Adrenal gland (tissue), 12 donors: ENCODE measurements around the gene TMSB10. TPM values are rescaled to one million over a fixed set of nuclear protein-coding genes. Genes with fewer than 3 reads are reported as not detected.
"Not testable (repeated sequence)": the region's sequence is repeated elsewhere in the genome, so short reads cannot be mapped to it uniquely, and the experiment has no call there.

Source experiments
- DNase-seq, 7 donors: peaks; one replicate each; pipeline ENCODE4 v3.0.0-alpha.2; 2019 to 2020
- H3K27ac ChIP-seq, 5 donors: fragments of 200-600 bp; sonication (generic) in 4 of 5; 1 replicate in 3 of 5; 2 replicates in 2 of 5; pipeline versions ENCODE4 v1.5.1 to v1.8.0; 2016 to 2020; ENCODE audit warnings: mild to moderate bottlenecking in 1 of 5
- H3K27me3 ChIP-seq: fragments of 200-600 bp; 2 replicates; pipeline ENCODE4 v1.8.0; 2021
- H3K36me3 ChIP-seq, 2 donors: fragments of 200-600 bp; replicated peaks in 1 of 2; 1 replicate in 1 of 2; 2 replicates in 1 of 2; pipeline versions ENCODE4 v1.5.1 to v1.8.0; 2018 to 2022
- H3K4me1 ChIP-seq, 2 donors: fragments of 200-600 bp; replicated peaks in 1 of 2; 1 replicate in 1 of 2; 2 replicates in 1 of 2; pipeline versions ENCODE4 v1.5.1 to v1.8.0; 2018 to 2021
- H3K4me3 ChIP-seq, 4 donors: fragments of 200-600 bp; sonication (generic) in 3 of 4; one replicate each; pipeline ENCODE4 v1.5.1; 2016 to 2018
- H3K9me3 ChIP-seq, 3 donors: fragments of 200-600 bp; sonication (generic) in 1 of 3; replicated peaks in 1 of 3; 1 replicate in 2 of 3; 2 replicates in 1 of 3; pipeline versions ENCODE4 v1.5.1 to v1.8.0; 2016 to 2021
- POLR2A ChIP-seq, 2 donors: fragments of 450-650 bp; IDR thresholded peaks; one replicate each; pipeline ENCODE4 v1.6.1; 2017; ENCODE audit warnings: antibody characterized with exemption in 2 of 2, mild to moderate bottlenecking in 2 of 2, moderate library complexity in 1 of 2
- WGBS, 4 donors: extraction: QIAGEN DNeasy Blood & Tissue Kit in 2 of 4; methylation state at CpG; one replicate each; pipeline versions ENCODE4 v1.1.5 to v1.1.7; 2013 to 2017; 5-methylcytosine and 5-hydroxymethylcytosine counted together
- intact Hi-C, 2 donors: fragments of 100-400 bp; cut with DNase I; formaldehyde crosslinking; loops; one replicate each; pipeline versions ENCODE4 v1.14.1 to v1.15.0; 2022 to 2023
- polyA plus RNA-seq, 3 donors: library from polyadenylated mRNA; stranded (reverse); fragments of 200-250 nt in 2 of 3; fragments of 350-450 nt in 1 of 3; fragmentation: Illumina TruSeq in 1 of 3; extraction: RNeasy Lipid Tissue Mini Kit (QIAGEN cat#74804) in 1 of 3; gene quantifications; one replicate each; pipeline ENCODE4 v1.2.3, GENCODE V29; 2013 to 2014
- total RNA-seq, 9 donors: library from RNA; depleted of rRNA in 4 of 9; stranded (reverse); fragments of >200 nt in 4 of 9; fragments of 120-200 nt in 1 of 9; fragmentation: NEBNext Ultra II Directional in 1 of 9; extraction: Animal tissue kit (Norgen Biotek cat#: 25700) in 1 of 9; gene quantifications; one replicate each; pipeline versions ENCODE4 v1.1.0 to v1.2.4, GENCODE V29; 2013 to 2023
- TF ChIP-seq, protein P1 (sequence below), 6 experiments: fragments of 450-650 bp in 4 of 6; fragments of 200-600 bp in 2 of 6; sonication (generic) in 1 of 6; IDR thresholded peaks; 1 replicate in 5 of 6; 2 replicates in 1 of 6; pipeline versions ENCODE4 v1.5.1 to v1.8.0; 2016 to 2021; ENCODE audit warnings: antibody characterized with exemption in 6 of 6, mild to moderate bottlenecking in 2 of 6, moderate library complexity in 1 of 6
- donor health status: healthy with polysubstance abuse.
- donor health status: Bipolar disorder and iron deficiency.
- donor health status: DM: yes; HTN: yes; CAD: no.
- donor health status: DM: no; HTN: no; CAD: no.
- donor health status: DM: no; HTN: no; CAD: no.
- donor health status: DM: yes; HTN: yes; CAD: no.

Gene TMSB10
- total and polyA plus RNA-seq, 12 donors = 473 to 2,004 (median 1,367) TPM

- no peaks in the 10 kb centered on the region for H3K36me3 ChIP-seq
- H3K9me3 ChIP-seq = no peaks in the 10 kb centered on the region
- DNase-seq = peak in 1 of 7 donors; percentile 9
- H3K4me1 ChIP-seq = no peaks in the 10 kb centered on the region
- no peak overlapping the region for H3K4me3 ChIP-seq
- H3K27ac ChIP-seq = no peak overlapping the region
- TF ChIP-seq, protein P1, sequence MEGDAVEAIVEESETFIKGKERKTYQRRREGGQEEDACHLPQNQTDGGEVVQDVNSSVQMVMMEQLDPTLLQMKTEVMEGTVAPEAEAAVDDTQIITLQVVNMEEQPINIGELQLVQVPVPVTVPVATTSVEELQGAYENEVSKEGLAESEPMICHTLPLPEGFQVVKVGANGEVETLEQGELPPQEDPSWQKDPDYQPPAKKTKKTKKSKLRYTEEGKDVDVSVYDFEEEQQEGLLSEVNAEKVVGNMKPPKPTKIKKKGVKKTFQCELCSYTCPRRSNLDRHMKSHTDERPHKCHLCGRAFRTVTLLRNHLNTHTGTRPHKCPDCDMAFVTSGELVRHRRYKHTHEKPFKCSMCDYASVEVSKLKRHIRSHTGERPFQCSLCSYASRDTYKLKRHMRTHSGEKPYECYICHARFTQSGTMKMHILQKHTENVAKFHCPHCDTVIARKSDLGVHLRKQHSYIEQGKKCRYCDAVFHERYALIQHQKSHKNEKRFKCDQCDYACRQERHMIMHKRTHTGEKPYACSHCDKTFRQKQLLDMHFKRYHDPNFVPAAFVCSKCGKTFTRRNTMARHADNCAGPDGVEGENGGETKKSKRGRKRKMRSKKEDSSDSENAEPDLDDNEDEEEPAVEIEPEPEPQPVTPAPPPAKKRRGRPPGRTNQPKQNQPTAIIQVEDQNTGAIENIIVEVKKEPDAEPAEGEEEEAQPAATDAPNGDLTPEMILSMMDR (IDR thresholded peaks at IDR 0.05) = no peak
- no peak for TF ChIP-seq POLR2A (IDR thresholded peaks at IDR 0.05)
- no peaks in the 10 kb centered on the region for H3K27me3 ChIP-seq
- 76 to 81% (median 79%) methylated on average over 5 of the region's 5 CpGs for WGBS, 4 donors
- intact Hi-C loops = loop anchor here in 1 of 2 donors (10.0 kb wide), 1 partner anchor 359 kb away; the partner anchor contains the start of gene DNAH6
Measured at GRCh38 chr2:84873350-84873749, 32.1 kb upstream of the TMSB10 start.

GRCh38 chr2:84874381-84875212 lies 30.9 kb upstream of the TMSB10 start:
- intact Hi-C loops = loop anchor here in 1 of 2 donors (10.0 kb wide), 1 partner anchor 360 kb away; the partner anchor contains the start of gene DNAH6
- Histone ChIP-seq H3K9me3 (no peaks in the 10 kb centered on the region), H3K4me1 (no peaks in the 10 kb centered on the region), H3K27ac (no peak overlapping the region), H3K36me3 (no peaks in the 10 kb centered on the region), H3K27me3 (peaks cover 5% of the 10 kb centered on the region), H3K4me3 (no peak overlapping the region)
- peak in 1 of 7 donors; percentile 30 for DNase-seq
- TF ChIP-seq, protein P1 (IDR thresholded peaks at IDR 0.05) = no peak
- TF ChIP-seq POLR2A (IDR thresholded peaks at IDR 0.05) = no peak
- WGBS, 4 donors = 82 to 84% (median 83%) methylated on average over 7 of the region's 7 CpGs

- H3K27ac ChIP-seq = no peak overlapping the region
- TF ChIP-seq, protein P1 (IDR thresholded peaks at IDR 0.05) = no peak
- TF ChIP-seq POLR2A (IDR thresholded peaks at IDR 0.05) = no peak
- no peak overlapping the region for H3K4me3 ChIP-seq
- no peaks in the 10 kb centered on the region for H3K9me3 ChIP-seq
- DNase-seq = peak in 1 of 7 donors; percentile 35
- 60 to 71% (median 67%) methylated on average over 4 of the region's 4 CpGs for WGBS, 4 donors
- peaks cover 11% of the 10 kb centered on the region for H3K27me3 ChIP-seq
- no peaks in the 10 kb centered on the region for H3K36me3 ChIP-seq
- peaks cover 0 to 3% of the 10 kb centered on the region in 2 donors for H3K4me1 ChIP-seq
- intact Hi-C loops = loop anchor here in 1 of 2 donors (10.0 kb wide), 1 partner anchor 360 kb away; the partner anchor contains the start of gene DNAH6
Measured at GRCh38 chr2:84875213-84875560, 30.3 kb upstream of the TMSB10 start.

DNA sequence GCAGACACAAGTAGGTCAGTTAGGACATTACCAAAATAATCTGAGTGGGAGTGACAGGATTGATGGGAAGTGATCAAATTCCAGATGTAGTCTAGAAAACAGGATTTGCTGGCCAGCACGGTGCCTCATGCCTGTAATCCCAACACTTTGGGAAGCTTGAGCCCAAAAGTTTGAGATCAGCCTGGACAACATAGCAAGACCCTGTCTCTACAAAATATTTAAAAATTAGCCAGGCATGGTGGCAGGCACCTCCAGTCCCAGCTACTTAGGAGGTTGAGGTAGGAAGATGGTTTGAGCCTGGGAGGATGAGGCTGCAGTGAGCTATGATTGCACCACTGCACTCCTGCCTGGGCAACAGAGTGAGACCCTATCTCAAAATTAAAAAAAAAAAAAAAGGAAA lies 29.8 kb upstream of the TMSB10 start:
- not testable (repeated sequence) for H3K4me3 ChIP-seq, H3K4me1 ChIP-seq, H3K27ac ChIP-seq, H3K9me3 ChIP-seq, H3K36me3 ChIP-seq
- peaks cover 15% of the 10 kb centered on the region for H3K27me3 ChIP-seq
- intact Hi-C loops = loop anchor here in 1 of 2 donors (10.0 kb wide), 1 partner anchor 361 kb away; the partner anchor contains the start of gene DNAH6
- peak in 1 of 7 donors; percentile 7 for DNase-seq
- WGBS, 4 donors = 78 to 91% (median 90%) methylated on average over 1 of the region's 1 CpG
